NOMO-1 (cell line): Measurements from ENCODE around the gene RHBDL2.
"Not testable (repeated sequence)": the region's sequence is repeated elsewhere in the genome, so short reads cannot be mapped to it uniquely, and the experiment has no call there.

Source experiments
- DNase-seq, 2 experiments: peaks; one replicate each; lab custom pipeline; 2025; ENCODE audit not compliant: unreplicated experiment in 2 of 2; lab: John Stamatoyannopoulos, UW

Gene RHBDL2

DNA sequence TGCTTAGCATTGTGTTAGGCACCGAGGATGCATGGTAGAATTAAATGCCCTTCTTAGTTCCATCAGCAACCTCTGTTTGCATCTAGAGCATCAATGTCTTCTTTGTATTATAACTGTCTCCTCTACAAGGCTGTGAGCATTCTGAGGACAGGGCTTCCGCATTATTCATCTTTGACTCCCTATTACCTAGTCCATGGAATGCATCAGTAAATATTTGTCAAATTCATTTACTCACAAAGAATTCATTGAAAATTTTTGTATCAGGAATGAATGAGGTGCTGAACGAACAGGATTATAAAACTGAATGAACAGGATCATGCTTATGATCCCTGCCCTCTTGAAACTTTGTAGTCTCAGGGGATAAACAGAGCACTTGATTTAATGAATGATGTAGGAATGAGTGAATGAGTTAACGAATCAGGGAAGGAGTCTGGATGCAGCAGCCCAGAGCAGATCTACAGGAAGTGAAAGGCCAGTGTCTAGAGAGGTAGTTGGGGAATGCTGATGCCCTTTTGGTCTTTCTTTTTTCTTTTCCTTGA lies 2.8 kb downstream of the RHBDL2 start:
- no peak for DNase-seq

DNA sequence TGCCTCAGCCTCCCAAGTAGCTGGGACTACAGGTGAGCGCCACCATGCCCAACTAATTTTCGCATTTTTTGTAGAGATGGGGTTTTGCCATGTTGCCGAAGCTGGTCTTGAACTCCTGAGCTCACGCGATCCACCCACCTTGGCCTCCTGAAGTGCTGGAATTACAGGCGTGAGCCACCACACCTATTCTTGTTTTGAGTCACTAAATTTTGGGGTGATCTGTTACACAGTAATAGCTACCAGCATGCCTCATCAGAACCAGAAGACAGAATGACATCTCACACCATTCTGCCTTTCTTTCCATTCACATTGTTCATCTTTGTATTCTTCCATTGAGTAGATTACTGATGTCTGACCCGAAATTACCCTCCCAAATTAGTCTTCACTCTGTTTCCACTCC lies 9.1 kb downstream of the RHBDL2 start:
- no peak for DNase-seq

DNA sequence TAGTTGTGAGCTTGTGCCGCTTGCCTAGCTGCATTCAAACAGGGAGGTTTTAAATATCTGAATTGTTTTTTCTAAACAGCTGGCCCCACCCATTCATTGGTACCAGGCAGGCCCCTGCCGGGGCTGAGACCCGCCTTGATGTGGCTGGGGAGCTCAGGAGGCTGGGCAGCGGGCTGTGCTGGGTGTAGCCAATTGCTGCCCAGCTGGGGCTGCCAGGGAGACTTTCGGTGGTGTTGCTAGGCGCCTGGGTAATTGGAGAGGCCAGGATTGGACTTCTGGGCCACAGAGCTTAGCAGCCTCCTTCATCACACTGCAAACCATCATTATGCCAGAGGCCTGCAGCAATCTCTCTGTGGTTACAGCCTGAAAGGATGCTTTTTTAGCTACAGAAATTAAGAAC lies 12.2 kb downstream of the RHBDL2 start:
- no peak for DNase-seq

DNA sequence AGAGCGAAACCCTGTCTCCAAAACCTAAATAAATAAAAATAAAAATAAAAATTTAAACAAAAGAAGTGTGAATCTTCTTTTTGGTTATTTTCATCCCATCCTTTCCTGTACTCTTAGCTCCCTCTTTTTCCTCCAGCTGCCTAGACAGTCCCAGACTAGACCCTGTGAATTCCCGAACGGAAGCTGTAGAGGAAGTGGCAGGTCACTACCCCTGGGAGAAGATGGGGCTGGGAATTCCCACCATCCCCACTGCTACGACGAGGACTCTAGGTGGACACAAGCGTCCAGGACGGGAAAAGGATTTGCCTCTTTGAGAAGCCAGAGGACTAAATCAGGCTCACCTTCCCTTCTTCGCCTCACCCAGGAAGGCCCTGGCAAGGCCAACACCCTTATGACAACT lies 12.6 kb downstream of the RHBDL2 start:
- no peak for DNase-seq

DNA sequence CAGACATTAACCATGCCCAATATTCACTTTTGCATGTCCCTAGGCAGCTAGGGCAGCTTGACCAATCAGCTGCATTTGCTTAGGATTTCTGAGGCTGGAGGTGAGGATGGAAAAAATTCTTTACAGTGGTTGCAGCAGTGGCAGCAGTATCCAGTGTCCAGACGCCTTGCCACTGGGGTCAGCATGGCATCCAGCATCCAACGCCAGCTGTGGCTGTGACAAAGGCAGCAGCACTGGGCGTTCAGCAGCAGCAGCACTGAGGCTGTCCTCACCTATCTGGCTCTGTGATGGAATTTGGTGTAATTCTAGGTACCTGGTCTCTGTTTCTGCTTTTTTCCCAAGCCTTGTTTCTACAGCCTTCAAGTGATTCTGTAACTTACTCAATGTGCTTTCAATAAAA lies 15.5 kb downstream of the RHBDL2 start:
- no peak for DNase-seq

DNA sequence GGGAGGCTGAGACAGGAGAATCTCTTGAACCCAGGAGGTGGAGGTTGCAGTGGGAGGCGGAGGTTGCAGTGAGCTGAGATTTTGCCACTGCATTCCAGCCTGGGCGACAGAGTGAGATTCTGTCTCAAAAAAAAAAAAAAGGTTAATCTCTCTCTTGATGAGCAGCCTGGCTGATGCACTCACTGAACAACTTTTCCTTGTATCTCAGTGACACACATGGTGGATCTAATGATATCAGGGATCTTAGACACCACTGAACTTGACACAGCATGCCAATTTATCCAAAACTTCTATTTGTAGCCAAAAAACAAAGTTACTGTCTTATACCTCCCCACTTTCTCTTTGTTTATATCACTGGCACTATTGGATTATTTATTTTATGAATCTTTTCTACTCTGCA lies 16.2 kb downstream of the RHBDL2 start:
- DNase-seq, result no peak

DNA sequence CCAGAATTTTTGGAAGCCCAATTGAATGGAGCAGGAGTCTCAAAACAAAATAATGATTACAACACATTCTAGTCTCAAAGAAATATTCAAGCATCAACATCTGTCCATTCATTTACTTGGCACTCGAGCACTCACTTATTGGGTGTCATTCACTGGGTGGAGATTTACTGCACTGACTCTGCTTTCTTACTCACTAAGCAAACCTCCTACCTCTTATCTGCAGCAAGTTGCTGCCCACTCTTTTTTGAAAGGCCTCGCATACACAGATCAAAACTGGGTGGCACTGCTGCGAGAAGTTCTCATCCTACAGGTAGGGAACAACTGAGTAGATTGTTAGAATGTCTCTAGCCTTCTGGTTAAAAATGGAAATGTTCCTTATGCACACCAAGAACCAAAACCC lies 18.0 kb downstream of the RHBDL2 start:
- no peak for DNase-seq

DNA sequence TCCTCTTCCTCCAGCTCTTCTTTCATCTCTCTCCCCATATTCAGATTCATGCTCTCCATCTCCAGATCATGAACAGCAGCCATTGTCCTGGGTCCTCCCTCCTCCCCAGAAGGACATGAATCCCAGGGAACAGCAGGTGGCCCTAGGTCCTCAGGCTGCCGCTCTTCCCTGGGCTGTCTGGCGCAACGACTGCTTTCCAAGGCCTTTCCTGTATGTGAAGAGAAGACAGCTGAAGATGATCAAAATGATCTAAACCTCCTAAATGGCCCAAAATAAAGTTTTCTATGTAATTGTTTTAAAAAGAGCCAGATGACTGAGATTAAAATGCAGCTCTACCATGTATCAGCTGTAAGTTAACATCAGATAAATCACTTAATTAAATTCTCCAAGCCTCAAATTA lies 22.5 kb downstream of the RHBDL2 start:
- DNase-seq, result no peak

DNA sequence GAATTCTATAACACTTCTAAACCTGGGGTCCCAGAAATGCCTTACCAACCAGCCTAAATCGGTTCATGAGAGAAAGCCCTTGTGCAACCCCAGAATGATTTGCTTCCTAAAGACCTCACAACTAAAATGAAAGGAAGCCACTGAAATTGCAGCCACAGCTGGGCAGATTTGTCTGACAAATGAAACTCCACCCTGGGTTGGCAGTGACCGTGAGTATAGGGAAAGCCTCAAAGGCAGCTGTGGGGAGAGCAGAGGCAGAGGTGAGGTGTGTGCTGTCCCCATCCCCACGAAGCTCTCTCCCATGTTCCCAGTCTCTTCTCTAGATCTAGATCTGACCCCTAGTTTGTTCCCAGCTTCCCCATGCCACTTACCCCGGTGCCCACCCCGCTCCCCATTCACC lies 23.1 kb downstream of the RHBDL2 start:
- DNase-seq, result no peak

DNA sequence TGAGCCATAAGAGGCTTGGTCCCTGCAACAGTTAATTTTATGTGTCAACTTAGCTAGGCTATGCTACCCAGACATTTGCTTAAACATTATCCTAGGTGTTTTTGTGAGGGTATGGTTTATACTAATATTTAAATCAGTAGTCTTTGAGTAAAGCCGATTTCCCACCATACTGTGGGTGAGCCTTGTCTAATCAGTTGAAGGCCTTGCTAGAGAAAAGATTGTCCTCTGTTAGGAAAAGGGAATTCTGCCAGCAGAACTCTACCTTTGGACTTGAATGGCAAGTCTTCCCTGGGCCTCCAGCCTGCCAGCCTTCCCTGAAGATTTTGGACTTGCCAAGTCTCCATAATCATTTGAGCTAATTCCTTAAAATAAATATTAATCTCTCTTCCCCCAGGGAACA lies 23.9 kb downstream of the RHBDL2 start:
- no peak for DNase-seq

DNA sequence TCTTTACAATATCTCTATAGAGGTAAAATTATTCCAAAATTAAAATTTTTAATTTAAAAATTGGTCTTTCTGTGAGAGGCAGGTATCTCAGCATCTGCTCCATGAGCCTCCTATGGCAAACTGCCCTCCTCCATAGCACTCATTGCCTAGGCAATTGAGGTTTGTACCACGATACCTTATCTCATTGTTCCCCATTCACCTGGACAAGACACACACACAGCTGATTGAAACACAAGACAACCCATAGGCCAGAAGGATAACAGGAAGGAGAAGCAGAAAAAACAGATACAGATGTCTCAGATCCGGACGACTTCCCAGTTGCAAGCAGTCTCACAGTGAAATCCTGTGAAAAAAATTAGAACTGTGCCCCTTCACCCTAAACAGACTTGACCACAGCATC lies 24.3 kb downstream of the RHBDL2 start:
- DNase-seq, result no peak

DNA sequence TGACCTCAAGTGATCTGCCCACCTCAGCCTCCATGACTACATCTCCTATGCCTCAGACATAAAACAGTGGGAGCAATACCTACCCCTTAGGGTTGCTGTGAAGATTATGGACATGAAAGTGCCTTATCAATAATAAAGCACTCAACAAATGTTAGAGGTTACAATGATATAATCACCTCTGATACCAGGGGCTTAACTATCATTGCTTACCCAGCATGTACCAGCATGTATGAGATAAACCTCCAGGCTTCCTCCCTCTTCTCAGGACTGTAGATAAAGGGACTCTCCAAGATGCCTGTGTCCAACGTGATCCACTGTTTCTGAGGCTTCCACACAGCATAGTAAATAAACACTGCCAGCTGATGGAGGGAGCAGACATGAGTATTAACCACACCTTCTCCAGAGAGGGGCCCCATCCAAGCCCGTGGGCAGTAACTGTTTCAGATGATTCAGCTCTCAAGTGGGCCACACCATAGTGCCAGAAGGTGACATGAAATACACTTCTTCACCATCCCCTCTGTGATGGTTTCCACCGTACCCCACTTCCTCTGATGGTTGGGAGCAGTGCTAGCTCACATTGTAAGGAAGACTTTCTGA lies 26.2 kb downstream of the RHBDL2 start:
- DNase-seq, result no peak

DNA sequence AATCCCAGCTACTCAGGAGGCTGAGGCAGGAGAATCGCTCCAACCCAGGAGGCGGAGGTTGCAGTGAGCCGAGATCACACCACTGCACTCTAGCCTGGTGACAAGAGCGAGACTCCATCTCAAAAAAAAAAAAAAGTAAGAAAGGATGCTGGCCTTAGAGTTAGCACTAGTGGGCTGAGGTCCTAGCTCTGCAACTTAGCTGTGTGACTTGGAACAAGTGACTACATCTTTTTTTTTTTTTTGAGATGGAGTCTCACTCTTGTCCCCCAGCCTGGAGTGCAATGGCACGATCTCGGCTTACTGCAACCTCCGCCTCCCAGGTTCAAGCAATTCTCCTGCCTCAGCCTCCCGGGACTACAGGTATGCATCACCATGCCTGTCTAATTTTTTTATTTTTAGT lies 26.7 kb downstream of the RHBDL2 start:
- DNase-seq, result not testable (repeated sequence)

DNA sequence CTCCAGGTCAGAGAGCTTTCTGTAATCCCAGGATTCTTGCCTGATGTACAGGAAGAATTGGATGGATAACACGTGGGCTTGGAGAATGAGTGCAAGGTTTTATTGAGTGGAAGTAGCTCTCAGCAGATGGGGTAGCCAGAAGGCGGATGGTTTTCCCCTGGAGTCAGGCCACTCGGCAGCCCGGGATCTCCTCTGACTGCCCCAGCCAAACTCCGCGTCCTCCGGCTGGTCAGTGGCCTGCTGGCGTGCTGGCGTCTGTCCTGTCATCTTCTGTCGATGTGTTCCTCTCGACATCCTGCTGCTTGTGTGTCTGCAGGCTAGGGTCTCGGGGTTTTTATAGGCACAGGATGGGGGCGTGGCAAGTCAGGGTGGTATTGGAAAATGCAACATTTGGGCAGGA lies 32.8 kb downstream of the RHBDL2 start:
- no peak for DNase-seq

DNA sequence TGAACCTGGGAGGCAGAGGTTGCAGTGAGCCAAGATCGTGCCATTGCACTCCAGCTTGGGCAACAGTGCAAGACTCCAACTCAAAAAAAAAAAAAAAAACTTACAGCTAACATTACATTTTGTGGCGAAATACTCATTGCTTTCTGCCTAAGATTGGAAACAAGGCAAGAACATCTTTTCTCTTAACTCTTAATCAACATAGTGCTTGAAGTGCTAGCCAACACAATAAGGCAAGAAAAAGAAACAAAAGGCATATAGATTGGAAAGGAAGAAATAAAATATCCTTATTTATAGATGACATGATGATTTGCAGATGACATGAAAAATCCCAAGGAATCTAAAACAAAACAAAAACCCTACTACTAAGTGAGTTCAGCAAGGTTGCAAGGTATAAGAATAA lies 35.6 kb downstream of the RHBDL2 start:
- no peak for DNase-seq

DNA sequence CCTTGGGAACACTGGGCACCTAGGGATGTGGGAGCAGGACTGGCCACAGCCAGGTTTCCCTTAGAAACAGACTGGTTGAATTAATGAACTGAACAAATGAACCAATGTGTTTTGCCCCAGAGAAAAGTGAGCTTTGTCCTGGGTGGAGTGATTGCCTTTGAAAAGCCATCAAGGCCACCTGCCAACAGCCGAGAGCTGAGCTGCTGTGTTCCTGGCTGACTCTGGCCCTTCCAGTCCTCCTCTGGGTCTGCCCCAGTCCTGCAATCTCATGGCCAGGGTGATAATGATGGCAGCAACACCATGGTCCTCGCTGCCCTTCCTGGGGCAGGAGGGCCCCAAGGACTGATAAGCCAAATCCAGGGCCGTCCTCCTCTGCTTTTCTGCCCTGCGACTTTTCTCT lies 42.1 kb downstream of the RHBDL2 start:
- DNase-seq, result no peak

DNA sequence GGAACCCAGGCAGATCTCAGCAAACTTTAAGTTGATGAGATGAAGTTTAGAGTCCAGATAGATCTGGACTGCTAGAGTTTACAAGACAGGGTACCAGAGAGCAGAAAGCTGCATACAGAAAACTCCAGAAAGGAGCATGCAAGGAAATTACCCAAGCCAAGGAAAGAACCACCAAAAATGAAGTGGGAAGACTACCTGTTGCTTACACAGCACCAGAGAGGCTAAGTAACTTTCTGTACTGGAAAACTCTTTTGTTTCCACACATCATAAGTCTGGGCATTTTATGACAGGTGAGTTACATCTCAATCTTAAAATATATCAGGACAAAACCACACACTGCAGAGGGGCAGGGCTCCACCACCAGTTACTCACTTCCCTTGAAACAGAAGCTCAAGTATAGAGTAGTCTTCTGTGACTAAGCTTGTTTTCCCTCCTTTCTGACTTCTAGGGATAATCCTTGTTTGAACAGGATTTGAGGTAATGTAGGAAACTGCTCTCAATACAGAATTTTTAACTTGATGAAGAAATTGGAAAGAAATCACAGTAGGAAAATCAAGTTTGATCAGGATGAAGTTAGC lies 42.9 kb downstream of the RHBDL2 start:
- no peak for DNase-seq

DNA sequence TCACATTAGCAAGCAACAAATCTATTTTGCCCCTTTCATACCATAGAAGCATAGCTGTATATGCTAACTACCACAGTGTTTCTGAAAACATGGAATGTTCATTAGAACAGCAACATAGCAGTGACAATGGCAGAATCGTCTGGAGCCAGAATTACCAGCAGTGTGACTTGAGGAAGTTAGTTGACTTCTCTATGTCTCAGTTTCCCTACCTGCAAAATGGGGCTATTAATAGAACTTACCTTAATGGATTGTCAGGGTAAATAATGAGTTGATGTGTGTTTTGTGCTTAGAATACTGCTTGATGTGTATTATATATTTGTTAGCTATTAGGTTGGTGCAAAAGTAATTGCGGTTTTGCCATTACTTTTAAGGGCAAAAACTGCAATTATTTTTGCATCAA lies 45.5 kb downstream of the RHBDL2 start:
- DNase-seq, result no peak

DNA sequence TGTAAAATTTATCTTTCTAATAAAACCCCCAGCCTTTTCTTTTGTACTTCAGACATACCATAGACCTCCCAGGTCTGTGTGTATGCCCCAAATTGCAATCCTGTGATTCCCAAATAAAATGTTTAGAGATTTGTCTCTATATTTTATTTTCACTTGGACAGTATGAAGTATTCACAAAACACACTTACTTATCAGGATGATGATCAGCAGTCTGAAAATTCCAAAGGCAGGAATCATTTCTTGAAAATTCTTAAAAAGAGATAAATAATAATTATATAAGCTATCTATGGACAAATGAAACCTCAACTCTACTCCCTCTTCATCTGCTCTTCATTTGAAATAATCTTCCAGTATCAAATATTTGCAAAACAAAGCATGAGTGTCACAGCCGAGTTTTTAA lies 48.7 kb downstream of the RHBDL2 start:
- no peak for DNase-seq

DNA sequence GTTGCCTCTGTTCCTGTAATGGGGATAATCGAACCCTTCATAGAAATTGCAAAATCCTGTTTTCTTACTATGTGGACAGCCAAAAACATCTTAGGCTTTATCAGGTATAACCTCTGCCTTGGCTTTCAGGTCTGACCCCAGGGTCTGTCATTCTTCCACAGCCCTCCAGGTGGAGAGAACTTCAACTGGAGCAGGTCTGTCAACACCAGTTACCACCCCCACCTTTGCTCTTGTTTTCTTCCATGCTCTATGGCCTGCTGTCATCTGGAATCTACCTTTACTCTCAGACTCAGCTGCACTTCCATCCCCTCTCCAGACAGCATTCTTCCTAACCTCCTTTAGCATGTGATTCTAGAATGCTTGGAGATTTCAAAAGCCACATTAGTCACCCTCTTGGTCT lies 49.9 kb downstream of the RHBDL2 start:
- DNase-seq, result no peak

DNA sequence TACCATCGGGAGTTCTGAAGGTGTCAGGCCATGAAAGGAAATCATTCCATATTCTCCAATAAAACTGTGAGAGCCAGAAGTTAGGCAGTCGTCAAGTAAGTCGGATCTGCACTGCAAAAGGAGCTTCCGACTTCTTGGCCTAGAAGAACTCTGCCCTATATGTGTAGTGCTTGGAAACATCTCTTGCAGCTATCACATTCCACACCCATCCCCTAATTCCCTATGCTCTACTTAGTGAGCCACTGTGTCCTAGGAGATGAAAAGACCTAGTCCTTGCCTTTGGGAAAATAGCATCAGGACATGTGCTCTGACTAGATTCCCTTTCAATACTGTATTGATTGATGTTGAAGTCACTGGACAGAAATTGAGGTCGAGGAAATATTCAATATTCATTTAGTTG lies 52.0 kb downstream of the RHBDL2 start:
- no peak for DNase-seq

DNA sequence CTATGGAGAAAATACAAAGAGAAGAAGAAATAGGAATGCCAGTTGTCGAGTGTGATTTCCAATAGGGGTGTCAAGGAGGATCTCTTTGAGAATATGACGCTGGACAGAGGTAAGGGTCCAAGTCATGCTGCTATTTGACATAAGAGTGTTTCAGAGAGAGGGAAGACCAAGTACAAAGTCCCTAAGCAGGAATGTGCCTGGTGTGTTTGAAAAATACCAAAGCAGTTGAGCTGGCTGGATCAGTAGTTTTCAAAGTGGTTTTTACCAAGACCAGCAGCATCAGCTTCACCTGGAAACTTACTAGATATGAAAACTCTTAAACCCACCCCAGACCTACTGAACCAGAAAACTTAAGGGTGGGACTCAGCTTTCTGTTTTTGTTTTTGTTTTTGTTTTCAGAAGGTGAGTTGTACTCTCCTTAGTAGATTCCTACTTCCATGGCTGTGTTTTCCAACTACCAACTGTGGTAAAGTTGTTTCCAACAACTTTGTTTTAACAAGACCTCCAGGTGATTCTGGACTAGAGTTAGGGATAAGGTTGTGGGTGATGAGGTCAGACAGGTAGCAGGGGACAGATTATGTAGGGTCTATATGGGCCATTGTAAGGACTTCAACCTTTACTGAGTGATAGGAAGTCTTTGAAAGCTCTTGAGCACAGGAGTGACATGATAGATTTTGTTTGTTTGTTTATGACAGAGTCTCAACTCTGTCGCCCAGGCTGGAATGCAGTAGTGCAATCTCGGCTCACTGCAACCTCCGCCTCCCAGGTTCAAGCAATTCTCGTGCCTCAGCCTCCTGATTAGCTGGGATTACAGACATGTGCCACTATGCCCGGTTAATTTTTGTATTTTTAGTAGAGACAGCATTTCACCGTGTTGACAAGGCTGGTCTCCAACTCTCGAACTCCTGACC lies 53.0 kb downstream of the RHBDL2 start:
- no peak for DNase-seq
